ENCODE measurements around the gene DHCR7. TPM values are rescaled to one million over a fixed set of nuclear protein-coding genes. Genes with fewer than 3 reads are reported as not detected.

DHCR7 gene
- total RNA-seq, 6 experiments from 2014 or later: 42.0 to 320 (median 126) TPM

DNA sequence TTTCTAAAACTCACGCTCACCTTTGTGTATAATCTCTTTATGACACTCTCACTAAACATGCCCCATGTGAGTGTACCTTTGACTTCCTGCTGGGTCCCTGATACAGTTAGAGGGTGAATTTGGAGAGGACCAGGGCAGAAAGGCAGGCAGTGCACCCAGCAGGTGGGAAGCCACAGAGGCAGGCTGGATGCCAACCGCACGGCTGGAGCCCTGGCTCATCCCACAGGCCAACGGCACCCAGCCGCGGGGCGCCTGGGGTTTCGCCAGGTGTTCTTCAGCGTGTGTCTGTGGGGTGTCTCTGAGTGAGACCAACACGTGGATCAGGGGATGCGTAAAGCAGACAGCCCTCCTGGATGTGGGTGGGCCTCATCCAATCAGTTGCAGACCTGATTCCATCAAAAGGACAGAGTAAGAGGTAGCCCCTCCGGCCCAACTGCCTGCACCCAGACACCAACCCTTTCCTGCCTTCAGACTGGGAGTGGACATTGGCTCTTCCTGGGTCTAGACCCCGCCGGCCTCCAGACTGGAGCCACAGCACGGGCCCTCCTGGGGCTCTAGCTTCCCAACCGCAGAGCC lies 51.6 kb downstream of the DHCR7 start:
- Histone ChIP-seq H3K36me3 (no peaks in the 10 kb centered on the region), H3K27me3 (no peaks in the 10 kb centered on the region), H3K27ac (no peak overlapping the region), H3K4me3 (no peak overlapping the region), H3K4me1 (no peaks in the 10 kb centered on the region), H3K9me3 (no peaks in the 10 kb centered on the region)
- no peak for DNase-seq
- ATAC-seq: no peak
- intact Hi-C loops (cut with DNase I): loop anchor here in 1 of 2 donors (10.0 kb wide), 1 partner anchor 572 kb away; no protein-coding TSS in a partner anchor
- no peak for TF ChIP-seq POLR2A (IDR thresholded peaks at IDR 0.05)
- TF ChIP-seq, protein P1, sequence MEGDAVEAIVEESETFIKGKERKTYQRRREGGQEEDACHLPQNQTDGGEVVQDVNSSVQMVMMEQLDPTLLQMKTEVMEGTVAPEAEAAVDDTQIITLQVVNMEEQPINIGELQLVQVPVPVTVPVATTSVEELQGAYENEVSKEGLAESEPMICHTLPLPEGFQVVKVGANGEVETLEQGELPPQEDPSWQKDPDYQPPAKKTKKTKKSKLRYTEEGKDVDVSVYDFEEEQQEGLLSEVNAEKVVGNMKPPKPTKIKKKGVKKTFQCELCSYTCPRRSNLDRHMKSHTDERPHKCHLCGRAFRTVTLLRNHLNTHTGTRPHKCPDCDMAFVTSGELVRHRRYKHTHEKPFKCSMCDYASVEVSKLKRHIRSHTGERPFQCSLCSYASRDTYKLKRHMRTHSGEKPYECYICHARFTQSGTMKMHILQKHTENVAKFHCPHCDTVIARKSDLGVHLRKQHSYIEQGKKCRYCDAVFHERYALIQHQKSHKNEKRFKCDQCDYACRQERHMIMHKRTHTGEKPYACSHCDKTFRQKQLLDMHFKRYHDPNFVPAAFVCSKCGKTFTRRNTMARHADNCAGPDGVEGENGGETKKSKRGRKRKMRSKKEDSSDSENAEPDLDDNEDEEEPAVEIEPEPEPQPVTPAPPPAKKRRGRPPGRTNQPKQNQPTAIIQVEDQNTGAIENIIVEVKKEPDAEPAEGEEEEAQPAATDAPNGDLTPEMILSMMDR (IDR thresholded peaks at IDR 0.05): no peak
- 73% methylated on average over 2 of the region's 16 CpGs for WGBS (ENCODE audit: insufficient coverage, low coverage, low lambda C conversion rate, missing lambda C conversion rate)

DNA sequence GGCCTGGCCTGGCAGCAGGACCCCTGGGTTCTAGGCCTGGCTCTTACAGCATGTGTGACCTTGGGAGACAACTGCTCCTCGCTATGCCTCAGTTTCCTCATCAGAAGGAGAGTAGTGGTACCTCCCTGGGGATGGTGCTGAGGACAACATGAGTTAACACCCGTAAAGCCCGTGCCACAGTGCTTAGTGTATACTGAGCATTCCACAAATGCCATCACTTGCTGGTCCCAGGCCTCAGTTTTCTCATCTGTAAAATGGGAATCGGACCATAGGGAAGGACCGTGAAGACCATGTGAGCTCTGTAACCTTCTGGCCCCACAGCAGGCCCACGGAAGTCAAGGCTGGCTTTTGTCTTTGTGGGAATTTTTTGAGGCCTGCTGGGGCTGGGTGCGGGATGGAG lies 52.4 kb downstream of the DHCR7 start:
- ATAC-seq (no peak), DNase-seq (no peak)
- no peaks in the 10 kb centered on the region for H3K4me1 ChIP-seq
- no peak overlapping the region for H3K27ac ChIP-seq
- no peaks in the 10 kb centered on the region for H3K36me3 ChIP-seq
- H3K27me3 ChIP-seq: no peaks in the 10 kb centered on the region
- no peaks in the 10 kb centered on the region for H3K9me3 ChIP-seq
- 78% methylated on average over 3 of the region's 7 CpGs for WGBS (ENCODE audit: insufficient coverage, low coverage, low lambda C conversion rate, missing lambda C conversion rate)
- H3K4me3 ChIP-seq: no peak overlapping the region
- TF ChIP-seq, protein P1 (IDR thresholded peaks at IDR 0.05): no peak
- no peak for TF ChIP-seq POLR2A (IDR thresholded peaks at IDR 0.05)
- intact Hi-C loops (cut with DNase I): loop anchor here in 1 of 2 donors (10.0 kb wide), 1 partner anchor 571 kb away; no protein-coding TSS in a partner anchor

DNA sequence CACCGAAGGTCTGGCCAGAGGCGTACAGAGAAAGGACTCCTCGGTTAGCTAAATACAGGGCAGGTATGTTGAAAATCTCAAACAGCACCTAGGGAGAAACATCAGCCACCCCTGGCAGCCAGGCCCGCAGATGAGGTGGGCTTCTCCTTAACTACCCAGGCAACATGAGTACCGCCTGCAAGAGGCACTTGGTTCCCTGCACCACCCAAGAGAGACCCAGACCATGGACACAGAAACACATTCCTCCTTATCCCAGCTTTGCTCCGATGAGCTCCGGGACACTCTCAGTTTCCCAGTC lies 53.0 kb downstream of the DHCR7 start:
- H3K9me3 ChIP-seq: no peaks in the 10 kb centered on the region
- intact Hi-C loops (cut with DNase I): loop anchor here in 1 of 2 donors (10.0 kb wide), 1 partner anchor 570 kb away; no protein-coding TSS in a partner anchor

DNA sequence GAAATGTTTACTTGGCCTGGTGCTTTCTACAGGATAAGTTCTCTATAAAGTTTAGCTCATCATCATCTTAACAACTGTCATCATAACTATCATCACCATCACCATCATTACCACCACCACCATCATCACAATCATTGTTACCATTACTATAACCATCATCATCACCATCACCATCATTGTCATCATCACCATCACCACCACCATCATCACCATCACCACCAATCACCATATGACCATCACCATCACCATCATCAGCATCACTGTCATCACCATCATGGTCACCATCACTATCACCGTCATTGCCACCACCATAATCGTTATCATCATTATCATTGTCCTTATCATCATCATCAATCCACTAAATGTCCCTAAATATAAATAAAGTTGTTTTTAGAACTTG lies 54.9 kb downstream of the DHCR7 start:
- intact Hi-C loops (cut with DNase I): loop anchor here in 1 of 2 donors (10.0 kb wide), 1 partner anchor 568 kb away; no protein-coding TSS in a partner anchor
- TF ChIP-seq, protein P1 (IDR thresholded peaks at IDR 0.05): no peak
- no peak for TF ChIP-seq POLR2A (IDR thresholded peaks at IDR 0.05)
- Histone ChIP-seq H3K4me3 (no peak overlapping the region), H3K27ac (no peak overlapping the region), H3K4me1 (no peaks in the 10 kb centered on the region), H3K36me3 (no peaks in the 10 kb centered on the region), H3K9me3 (no peaks in the 10 kb centered on the region), H3K27me3 (no peaks in the 10 kb centered on the region)
- 69% methylated on average over 2 of the region's 2 CpGs for WGBS (ENCODE audit: insufficient coverage, low coverage, low lambda C conversion rate, missing lambda C conversion rate)
- DNase-seq (no peak), ATAC-seq (no peak)

More for the DNA sequence above, 53.0 kb downstream of the DHCR7 start:
- no peaks in the 10 kb centered on the region for H3K27me3 ChIP-seq
- H3K4me3 ChIP-seq: no peak overlapping the region
- no peak overlapping the region for H3K27ac ChIP-seq
- DNase-seq (no peak), ATAC-seq (no peak)
- 80% methylated on average over 1 of the region's 7 CpGs for WGBS (ENCODE audit: insufficient coverage, low coverage, low lambda C conversion rate, missing lambda C conversion rate)
- H3K36me3 ChIP-seq: no peaks in the 10 kb centered on the region
- no peaks in the 10 kb centered on the region for H3K4me1 ChIP-seq
- TF ChIP-seq, protein P1 (IDR thresholded peaks at IDR 0.05): no peak
- no peak for TF ChIP-seq POLR2A (IDR thresholded peaks at IDR 0.05)
